HG03097 (cell line): ENCODE measurements around the gene XYLB.

ENCODE experiments used
- ATAC-seq: cut with Tn5 transposase; IDR thresholded peaks from one replicate; pipeline ENCODE4 v1.9.1; 2021; ENCODE audit not compliant: unreplicated experiment, low FRiP score

XYLB gene

DNA sequence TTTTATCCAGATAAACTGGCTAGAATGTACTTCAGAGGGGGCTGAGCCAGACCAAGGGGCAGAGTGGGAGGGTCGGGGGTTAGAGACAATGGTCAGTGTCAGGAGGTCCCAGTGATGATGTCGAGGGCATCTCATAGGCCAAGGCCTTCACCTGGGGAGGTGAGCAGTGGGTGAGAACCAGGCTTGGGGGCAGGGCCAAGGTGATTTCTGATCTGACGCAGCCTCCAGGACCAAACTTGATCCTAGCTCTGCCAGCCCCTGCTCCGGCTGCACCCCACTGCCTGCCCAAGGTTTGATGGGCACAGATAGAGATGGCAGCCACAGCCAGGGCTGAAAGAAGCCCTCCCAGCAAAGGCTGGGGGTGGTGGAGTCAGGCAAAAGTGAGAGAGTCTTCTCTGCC, 14.9 kb downstream of the XYLB start:
- ATAC-seq: no peak

- no peak for ATAC-seq
Observed at GRCh38 chr3:38362825-38363224, 16.2 kb downstream of the XYLB start.

DNA sequence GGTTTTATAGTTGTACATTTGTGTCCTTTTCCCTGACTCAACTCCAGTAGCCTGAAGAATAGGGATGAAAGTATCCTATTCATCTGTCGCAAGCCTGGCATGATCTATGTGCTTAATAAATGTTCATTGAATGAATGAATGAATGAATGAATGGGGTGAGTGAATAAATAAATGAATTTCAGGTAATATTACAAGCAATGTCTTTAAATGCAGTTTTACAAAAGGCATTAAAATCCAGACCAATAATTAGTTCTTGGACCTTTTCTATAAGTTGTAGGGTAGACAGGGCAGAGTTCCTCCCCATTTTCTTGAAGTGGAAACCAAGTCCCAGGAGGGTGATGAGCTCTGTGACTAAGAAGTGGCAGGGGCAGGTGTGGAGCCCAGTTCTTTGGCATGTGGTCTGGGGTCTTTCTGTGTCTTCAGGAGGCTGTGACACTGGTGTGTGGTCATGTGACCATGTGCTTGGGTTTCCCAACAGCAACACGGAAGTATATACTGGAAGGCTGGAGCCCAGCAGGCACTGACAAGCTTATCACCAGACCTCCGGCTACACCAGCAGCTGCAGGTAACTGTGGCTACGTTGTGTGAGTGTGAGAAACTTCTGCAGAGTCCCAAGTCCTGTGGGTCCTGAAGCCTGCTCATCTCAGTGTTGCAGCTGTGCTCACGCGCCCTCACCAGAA, 18.3 kb downstream of the XYLB start:
- ATAC-seq: no peak

DNA sequence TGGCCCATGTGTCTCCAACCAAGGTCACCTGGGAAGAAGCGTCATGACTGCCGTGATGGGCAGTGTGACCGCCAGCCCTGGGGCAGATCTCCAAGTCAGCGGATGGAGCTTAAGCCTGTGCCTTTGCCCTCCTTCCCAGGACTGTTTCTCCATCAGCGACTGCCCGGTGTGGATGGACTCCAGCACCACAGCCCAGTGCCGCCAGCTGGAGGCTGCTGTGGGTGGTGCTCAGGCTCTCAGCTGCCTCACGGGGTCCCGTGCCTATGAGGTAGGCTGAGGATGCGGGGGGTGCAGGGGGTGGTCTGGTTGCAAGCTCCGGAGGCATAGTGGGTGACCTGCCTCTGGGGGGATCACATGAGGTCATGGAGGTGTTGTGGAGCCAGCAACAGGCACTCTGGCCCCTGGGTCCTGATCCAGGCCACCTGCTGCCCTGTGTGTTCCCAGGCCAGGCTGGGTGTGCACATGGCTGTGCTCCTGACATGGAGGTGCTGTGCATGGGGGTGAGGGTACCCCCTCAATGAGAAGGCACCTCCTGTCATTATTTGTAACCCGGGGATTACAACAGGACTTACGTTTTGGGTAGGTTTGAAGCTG, 19.0 kb downstream of the XYLB start:
- ATAC-seq: no peak

DNA sequence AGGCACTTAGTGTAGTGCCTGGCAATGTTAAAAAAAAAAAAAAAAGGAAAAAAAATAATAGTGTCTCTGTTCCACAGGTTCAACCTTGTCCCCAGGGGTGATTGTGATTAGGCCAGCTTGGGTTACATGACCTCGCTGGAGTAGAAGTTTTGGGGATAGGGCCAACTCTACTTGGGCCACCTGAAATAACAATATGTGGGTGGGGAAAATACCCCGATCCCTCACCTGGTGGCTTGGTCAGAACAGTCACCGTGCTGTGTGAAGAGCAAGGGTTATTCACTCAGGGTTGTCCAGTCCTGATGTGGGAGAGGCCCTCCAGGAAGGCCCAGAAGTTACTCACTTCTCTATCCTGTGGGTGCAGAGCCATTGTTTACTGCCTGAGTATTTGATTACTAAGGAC, 19.5 kb downstream of the XYLB start:
- ATAC-seq: no peak

GRCh38 chr3:38367779-38368178, 21.2 kb downstream of the XYLB start:
- no peak for ATAC-seq

- no peak for ATAC-seq
Observed at GRCh38 chr3:38368238-38368637, 21.7 kb downstream of the XYLB start.

DNA sequence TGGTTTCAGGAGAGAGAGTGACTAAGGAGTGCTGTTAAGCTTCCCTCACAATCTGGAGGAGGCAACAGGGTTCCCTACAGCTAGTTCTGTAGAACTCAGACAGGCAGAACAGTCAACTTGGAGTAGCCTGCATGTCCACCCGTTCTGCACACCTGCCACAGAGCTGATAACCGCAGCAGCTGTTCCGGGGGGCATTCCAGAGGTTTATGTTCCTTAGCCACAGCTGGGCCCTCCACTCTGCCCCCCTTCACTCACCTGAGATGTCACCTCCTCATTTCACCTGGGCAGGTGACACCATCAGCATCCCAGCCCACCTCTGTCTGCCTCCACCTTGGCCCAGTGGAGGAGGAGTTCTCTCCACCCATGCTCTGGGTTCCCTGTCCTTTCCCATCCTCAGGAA, 22.6 kb downstream of the XYLB start:
- no peak for ATAC-seq

DNA sequence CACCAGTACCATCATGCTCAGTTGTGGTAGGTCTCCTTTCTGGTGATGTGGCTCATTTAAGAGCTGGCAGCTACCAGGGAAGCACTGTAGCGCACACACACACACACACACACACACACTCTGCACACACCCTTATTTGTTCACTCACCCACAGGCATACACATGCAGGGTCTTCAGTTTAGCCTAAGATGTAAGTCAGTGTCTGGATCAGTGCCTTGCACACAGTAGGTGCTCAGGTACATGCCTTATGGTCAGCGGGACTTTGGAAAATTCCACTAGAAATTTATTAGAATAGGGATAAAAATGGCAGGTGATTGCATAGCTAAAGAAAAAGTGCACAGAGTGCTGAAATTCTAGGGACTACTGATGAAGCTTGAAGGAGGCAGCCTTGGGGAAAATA, 23.6 kb downstream of the XYLB start:
- ATAC-seq: no peak

DNA sequence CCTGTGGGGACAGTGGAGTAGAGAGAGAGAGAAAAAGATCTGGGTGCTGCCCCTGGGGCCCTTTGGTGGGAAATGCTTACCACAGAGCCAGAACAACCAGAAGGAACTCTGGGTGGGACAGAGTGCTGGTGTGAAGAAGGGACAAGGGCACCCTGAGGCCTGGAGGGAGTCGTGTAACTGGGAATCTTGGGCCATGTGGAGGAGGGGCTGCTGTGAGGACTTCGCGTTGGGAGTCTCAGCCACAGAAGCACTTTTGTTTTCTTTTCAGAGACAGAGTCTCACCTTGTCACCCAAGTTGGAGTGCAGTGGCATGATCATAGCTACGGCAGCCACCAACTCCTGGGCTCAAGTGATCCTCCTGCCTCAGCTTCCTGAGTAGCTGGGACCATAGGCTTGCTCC, 24.3 kb downstream of the XYLB start:
- no peak for ATAC-seq

DNA sequence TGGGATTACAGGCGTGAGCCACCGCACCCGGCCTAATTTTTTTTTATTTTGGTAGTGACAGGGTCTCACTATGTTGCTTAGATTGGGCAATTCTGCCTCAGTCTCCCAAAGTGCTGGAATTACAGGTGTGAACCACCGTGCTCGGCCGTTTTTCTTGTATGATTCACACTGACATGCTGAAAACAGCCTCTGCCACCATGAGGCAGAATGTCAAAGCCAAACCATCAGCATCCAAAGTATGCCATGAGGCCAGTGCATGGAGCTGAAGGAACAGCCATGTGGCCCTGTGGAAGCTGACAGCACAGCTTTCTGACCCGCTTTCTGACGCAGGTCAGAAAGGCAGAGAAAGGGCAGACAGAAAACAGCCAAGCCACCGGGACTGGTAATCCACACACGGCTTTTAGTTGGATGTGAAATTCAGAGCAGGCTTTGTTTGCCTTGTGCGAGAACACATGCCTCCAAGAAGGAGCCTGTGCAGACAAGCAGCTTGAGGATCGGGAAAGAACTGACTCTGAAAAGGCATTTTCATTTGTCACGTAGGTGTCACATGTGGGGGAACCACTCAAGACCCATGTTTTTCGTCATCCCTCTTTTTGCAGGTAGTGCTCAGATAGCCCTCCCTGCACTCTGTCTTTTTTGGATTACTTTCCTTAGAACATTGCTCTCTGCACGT, 25.1 kb downstream of the XYLB start:
- ATAC-seq: no peak

DNA sequence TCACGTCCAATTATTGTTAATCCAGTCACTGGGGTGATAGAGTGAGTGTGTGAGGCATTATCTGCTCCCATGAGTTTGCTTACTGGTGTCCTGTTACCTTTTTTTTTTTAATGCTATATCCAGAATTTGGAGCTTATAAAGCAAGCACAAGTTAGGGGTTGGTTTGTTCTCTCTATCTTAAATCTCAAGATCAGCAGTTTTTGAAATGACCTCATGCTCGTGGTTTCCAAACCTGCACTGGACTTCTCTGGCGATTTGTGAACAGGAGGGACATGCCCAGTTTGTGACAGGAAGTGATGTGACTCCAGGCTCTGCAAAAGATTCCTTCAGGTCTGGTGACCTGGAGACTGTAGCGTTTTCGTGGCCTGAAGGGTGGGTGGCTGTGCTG, 25.6 kb downstream of the XYLB start:
- no peak for ATAC-seq

DNA sequence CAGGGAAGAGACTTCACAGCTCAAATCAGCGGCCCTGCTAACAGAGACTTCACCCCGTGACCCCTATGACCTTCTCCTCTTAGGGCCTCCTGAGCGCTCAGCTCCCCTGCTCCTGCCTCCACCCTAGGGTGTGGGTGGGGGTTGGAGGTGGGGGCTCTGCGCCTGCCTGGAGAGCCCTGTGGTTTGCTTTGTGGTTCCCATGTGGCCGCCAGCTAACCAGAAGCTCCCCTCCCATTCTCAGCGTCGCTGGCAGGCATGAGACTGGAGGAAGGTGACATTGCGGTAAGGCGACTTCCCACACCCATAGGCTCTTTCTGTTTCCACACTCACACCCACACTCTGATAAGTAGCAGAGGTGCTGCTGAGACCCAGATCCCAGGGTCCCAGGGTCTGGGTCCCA, 27.6 kb downstream of the XYLB start:
- ATAC-seq: no peak

DNA sequence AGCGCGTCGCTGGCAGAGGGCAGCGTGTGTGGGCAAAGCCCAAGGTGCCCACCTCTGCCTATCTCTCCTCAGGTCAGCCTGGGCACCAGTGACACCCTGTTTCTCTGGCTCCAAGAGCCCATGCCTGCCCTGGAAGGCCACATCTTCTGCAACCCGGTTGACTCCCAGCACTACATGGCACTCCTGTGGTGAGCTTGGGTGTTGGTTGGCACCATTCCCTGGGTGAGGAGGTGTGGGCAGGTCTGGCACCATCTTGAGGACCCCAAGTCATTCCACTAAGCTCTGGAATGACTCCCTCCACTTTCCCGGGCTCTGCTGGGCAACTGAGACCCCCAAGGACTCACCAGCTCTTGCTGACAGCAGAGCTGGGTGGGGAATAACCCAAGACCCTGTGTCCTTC, 28.5 kb downstream of the XYLB start:
- no peak for ATAC-seq

DNA sequence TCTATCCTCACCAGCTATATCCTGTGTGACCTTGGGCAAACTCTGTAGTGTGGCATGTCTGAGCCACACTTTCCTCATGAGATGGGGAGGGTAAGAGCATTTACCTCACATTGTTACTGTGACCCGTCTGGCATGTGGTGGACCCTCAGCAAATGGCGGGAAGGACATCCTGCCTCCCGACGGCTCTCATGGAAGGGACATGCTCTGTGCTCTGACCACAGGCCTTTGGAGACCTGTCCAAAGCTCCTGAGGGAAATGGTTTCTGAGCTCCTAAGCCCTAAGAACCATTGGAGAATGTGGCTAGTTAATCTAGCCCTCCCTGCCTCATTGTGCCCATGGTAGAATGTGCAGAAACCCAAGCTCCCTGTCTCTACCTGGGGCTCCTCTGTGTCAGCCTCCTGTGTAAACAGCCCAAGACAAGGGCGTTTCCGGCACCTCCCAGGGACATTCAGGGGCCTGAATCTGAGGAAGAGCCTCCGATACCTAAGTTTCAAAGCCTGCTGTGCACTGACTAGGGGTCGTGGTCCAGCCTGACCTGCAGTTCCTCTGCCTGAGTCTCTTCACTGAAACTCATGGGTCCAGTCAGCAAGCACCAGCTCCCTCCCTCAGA, 29.0 kb downstream of the XYLB start:
- no peak for ATAC-seq

- no peak for ATAC-seq
Observed at GRCh38 chr3:38376098-38376816, 29.7 kb downstream of the XYLB start.

GRCh38 chr3:38379201-38379770, 32.7 kb downstream of the XYLB start:
- no peak for ATAC-seq

DNA sequence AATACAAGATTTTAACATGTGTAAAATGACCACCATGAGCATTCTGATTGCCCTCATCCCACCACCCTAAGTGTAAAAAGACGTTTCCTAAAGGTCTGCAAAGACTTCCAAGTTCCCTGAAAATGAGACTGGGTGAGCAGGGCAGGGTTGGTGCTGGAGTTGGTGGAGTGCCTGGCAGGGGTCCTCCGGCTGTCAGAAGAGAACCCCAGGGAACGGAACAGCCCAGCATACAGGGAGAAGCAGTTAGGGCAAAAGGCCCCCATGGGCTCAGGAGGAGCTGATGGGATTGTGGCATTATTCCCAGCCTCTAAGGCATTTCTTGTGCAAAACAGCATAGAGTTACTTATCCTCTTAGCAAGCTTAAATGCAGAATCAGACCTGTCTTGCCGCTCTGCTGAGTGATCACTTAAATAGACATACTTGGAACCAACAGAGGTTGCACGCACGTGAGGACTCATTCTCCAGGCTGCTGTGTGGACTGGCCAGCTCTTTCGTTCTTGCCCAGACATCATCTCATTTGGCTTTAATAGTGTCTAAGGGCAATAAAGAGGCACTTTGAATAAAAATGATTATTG, 36.0 kb downstream of the XYLB start:
- ATAC-seq: no peak

DNA sequence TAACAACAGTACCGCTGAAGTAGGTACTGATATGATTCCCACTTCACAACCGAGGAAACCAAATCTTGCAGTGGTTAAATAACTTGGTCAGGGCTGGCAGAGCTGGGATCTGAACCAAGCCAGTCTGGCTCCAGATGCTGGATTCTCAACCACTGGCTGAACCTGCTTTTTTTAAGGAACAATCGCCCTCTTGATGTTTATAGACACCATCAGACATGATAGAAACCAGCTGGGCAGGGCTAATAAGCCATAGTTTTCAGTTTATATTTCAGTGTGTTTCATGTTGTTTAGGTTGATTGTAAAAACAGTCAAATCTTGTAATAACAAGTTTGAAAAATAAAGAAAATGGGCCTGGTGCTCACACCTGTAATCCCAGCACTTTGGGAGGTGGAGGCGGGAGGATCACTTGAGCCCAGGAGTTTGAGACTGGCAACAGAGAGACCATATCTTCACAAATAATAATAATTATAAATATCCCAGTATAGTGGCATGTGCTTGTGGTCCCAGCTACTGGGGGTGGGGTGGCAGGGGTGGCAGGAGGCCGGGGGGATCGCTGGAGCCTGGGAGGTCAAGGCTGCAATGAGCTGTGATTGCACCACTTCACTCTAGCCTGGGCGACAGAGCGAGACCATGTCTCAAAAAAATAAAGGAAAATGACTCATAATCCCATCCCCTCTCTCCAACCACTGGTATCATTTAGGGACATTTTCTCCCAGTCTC, 36.7 kb downstream of the XYLB start:
- no peak for ATAC-seq
